ENCODE measurements around the gene ZBTB40. TPM values are rescaled to one million over a fixed set of nuclear protein-coding genes. Genes with fewer than 3 reads are reported as not detected.

Gene ZBTB40
- total RNA-seq, 1 experiment from 2014 or later = 11.5 TPM

DNA sequence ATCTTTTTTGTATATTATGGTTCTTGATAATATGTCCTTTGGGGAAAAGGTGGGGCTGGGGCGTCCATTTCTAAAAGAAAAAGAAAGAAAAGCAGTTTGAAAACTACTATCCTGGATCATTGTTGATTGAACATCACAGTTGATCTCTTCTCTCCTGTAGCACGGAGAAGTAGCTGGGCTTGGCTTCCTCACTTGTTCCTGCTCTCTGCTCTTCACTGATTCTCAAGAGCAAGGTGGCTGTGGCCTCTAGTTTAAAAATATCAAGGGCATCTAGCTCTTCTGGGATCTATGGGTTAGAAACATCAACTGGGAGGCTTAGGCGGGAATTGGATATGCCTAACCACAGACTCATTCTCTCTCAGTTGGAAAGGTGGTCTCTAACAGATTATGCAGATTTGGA is 73.6 kb downstream of the ZBTB40 start (continued):
- TF ChIP-seq SP1 (CRISPR knock-in tag; conservative IDR thresholded peaks at IDR 0.05) = no peak

DNA sequence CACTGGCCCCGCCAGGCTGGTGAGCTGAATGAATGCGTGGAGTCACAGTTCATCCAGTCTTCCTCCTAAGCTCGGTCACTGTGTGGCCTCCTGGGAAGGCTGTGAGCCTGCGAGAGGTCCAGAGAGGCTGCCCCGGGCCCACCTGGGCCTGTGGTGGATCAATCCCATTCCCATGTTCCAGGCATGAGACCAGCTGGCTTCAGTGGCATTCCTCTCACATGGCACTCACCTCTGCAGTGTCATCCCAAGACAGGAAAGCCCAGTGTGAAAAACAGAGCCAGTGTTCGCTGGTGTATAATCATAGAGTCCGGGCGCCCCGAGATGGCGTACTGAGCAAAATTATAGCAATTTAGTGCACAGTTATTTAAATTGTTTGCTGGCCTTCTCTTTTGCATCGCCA is 74.0 kb downstream of the ZBTB40 start:
- DNase-seq (ENCODE audit: low spot score) = no peak
- H3K27ac Mint-ChIP-seq = no peak overlapping the region
- TF ChIP-seq ATF6 (CRISPR knock-in tag; IDR thresholded peaks at IDR 0.05) (no peak), SMAD3 (CRISPR knock-in tag; IDR thresholded peaks at IDR 0.05; ENCODE audit: borderline replicate concordance) (no peak), FOXK1 (CRISPR knock-in tag; IDR thresholded peaks at IDR 0.05) (no peak), GTF2I (CRISPR knock-in tag; conservative IDR thresholded peaks at IDR 0.05) (no peak), PRDM15 (CRISPR knock-in tag; IDR thresholded peaks at IDR 0.05) (no peak), FOXP1 (CRISPR knock-in tag; IDR thresholded peaks at IDR 0.05; ENCODE audit: borderline replicate concordance) (no peak), ZBTB21 (CRISPR knock-in tag; IDR thresholded peaks at IDR 0.05; ENCODE audit: borderline replicate concordance) (no peak), NR3C1 (CRISPR knock-in tag; conservative IDR thresholded peaks at IDR 0.05; ENCODE audit: low read depth) (no peak), CBFB (CRISPR knock-in tag; IDR thresholded peaks at IDR 0.05; ENCODE audit: low read depth) (no peak), ZNF317 (CRISPR knock-in tag; IDR thresholded peaks at IDR 0.05; ENCODE audit: borderline replicate concordance, low read depth) (no peak), NFE2L1 (CRISPR knock-in tag; IDR thresholded peaks at IDR 0.05) (no peak), ZNF416 (CRISPR knock-in tag; IDR thresholded peaks at IDR 0.05) (no peak), CREM (CRISPR knock-in tag; IDR thresholded peaks at IDR 0.05) (no peak), SOX15 (CRISPR knock-in tag; IDR thresholded peaks at IDR 0.05) (no peak), ZMAT4 (CRISPR knock-in tag; IDR thresholded peaks at IDR 0.05) (no peak), ZNF671 (CRISPR knock-in tag; IDR thresholded peaks at IDR 0.05) (no peak)
- TF ChIP-seq, protein P1, sequence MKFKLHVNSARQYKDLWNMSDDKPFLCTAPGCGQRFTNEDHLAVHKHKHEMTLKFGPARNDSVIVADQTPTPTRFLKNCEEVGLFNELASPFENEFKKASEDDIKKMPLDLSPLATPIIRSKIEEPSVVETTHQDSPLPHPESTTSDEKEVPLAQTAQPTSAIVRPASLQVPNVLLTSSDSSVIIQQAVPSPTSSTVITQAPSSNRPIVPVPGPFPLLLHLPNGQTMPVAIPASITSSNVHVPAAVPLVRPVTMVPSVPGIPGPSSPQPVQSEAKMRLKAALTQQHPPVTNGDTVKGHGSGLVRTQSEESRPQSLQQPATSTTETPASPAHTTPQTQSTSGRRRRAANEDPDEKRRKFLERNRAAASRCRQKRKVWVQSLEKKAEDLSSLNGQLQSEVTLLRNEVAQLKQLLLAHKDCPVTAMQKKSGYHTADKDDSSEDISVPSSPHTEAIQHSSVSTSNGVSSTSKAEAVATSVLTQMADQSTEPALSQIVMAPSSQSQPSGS (CRISPR knock-in tag; IDR thresholded peaks at IDR 0.05; ENCODE audit: borderline replicate concordance, low read depth) = no peak
- ATAC-seq = no peak
- peaks cover 22% of the 10 kb centered on the region for H3K36me3 Mint-ChIP-seq
- H3K4me1 Mint-ChIP-seq = no peaks in the 10 kb centered on the region
- no peaks in the 10 kb centered on the region for H3K27me3 Mint-ChIP-seq (ENCODE audit: low read depth)
- no peaks in the 10 kb centered on the region for H3K9me3 Mint-ChIP-seq
- ChIA-PET POLR2A (interaction anchor here (0.8 kb wide), 1 partner anchor 75 kb away, joined by 3 read pairs; no protein-coding TSS in a partner anchor), CTCF (interaction anchor here (0.7 to 3.9 kb wide), 2 partner anchors 116 kb away, joined by 4 to 68 read pairs; no protein-coding TSS in a partner anchor)
- H3K4me3 Mint-ChIP-seq = no peak overlapping the region

- CTCF ChIA-PET = interaction anchor here (2.6 to 3.9 kb wide), 2 partner anchors 13 to 115 kb away, joined by 16 to 68 read pairs; no protein-coding TSS in a partner anchor
- ATAC-seq (no peak), DNase-seq (ENCODE audit: low spot score) (no peak)
- no peak overlapping the region for H3K4me3 Mint-ChIP-seq
- H3K27me3 Mint-ChIP-seq (ENCODE audit: low read depth) = no peaks in the 10 kb centered on the region
- POLR2A ChIA-PET = interaction anchor here (0.8 kb wide), 1 partner anchor 74 kb away, joined by 3 read pairs; no protein-coding TSS in a partner anchor
- H3K27ac Mint-ChIP-seq = no peak overlapping the region
- H3K9me3 Mint-ChIP-seq = no peaks in the 10 kb centered on the region
- H3K4me1 Mint-ChIP-seq = no peaks in the 10 kb centered on the region
- peaks cover 21% of the 10 kb centered on the region for H3K36me3 Mint-ChIP-seq
- no peak for TF ChIP-seq TEAD4 (CRISPR knock-in tag; IDR thresholded peaks at IDR 0.05)
- TF ChIP-seq ZNF396 (CRISPR knock-in tag; IDR thresholded peaks at IDR 0.05; ENCODE audit: borderline replicate concordance) = no peak
- no peak for TF ChIP-seq USF2 (CRISPR knock-in tag; IDR thresholded peaks at IDR 0.05)
- TF ChIP-seq GRHL2 (CRISPR knock-in tag; IDR thresholded peaks at IDR 0.05; ENCODE audit: insufficient replicate concordance, severe bottlenecking) = no peak
- no peak for TF ChIP-seq KAT7 (CRISPR knock-in tag; IDR thresholded peaks at IDR 0.05; ENCODE audit: borderline replicate concordance)
- no peak for TF ChIP-seq FOXJ3 (CRISPR knock-in tag; IDR thresholded peaks at IDR 0.05; ENCODE audit: borderline replicate concordance)
- TF ChIP-seq SMAD3 (CRISPR knock-in tag; IDR thresholded peaks at IDR 0.05; ENCODE audit: borderline replicate concordance) = no peak
- TF ChIP-seq USF1 (CRISPR knock-in tag; IDR thresholded peaks at IDR 0.05) = no peak
- no peak for TF ChIP-seq GTF2I (CRISPR knock-in tag; conservative IDR thresholded peaks at IDR 0.05)
These were observed 74.4 kb downstream of the ZBTB40 start for GRCh38 chr1:22526098-22526497.
